Measurements from ENCODE around the gene SKP2.
"Not testable (repeated sequence)": the region's sequence is repeated elsewhere in the genome, so short reads cannot be mapped to it uniquely, and the experiment has no call there.

The SKP2 gene

GRCh38 chr5:36156619-36157018 lies 4.7 kb downstream of the SKP2 start:
- no peak for DNase-seq (ENCODE audit: low read depth in 2 of 2)

- no peak for DNase-seq (ENCODE audit: low read depth in 2 of 2)
These were observed 6.2 kb downstream of the SKP2 start for GRCh38 chr5:36158144-36158543.

GRCh38 chr5:36160617-36161016 lies 8.7 kb downstream of the SKP2 start:
- no peak for DNase-seq (ENCODE audit: low read depth in 2 of 2)

GRCh38 chr5:36161361-36161760 lies 9.4 kb downstream of the SKP2 start:
- no peak for DNase-seq (ENCODE audit: low read depth in 2 of 2)

GRCh38 chr5:36162810-36163486 lies 11.0 kb downstream of the SKP2 start:
- no peak for DNase-seq (ENCODE audit: low read depth in 2 of 2)

- DNase-seq (ENCODE audit: low read depth in 2 of 2): no peak
These were observed 12.6 kb downstream of the SKP2 start for GRCh38 chr5:36164461-36164860.

- DNase-seq (ENCODE audit: low read depth in 2 of 2): no peak
These were observed 16.8 kb downstream of the SKP2 start for GRCh38 chr5:36168737-36169136.

GRCh38 chr5:36170832-36171424 lies 19.0 kb downstream of the SKP2 start:
- DNase-seq (ENCODE audit: low read depth in 2 of 2): no peak

- no peak for DNase-seq (ENCODE audit: low read depth in 2 of 2)
These were observed 20.7 kb downstream of the SKP2 start for GRCh38 chr5:36172599-36172998.

GRCh38 chr5:36173426-36173825 lies 21.5 kb downstream of the SKP2 start:
- no peak for DNase-seq (ENCODE audit: low read depth in 2 of 2)

- no peak for DNase-seq (ENCODE audit: low read depth in 2 of 2)
These were observed 22.2 kb downstream of the SKP2 start for GRCh38 chr5:36174119-36174518.

GRCh38 chr5:36175043-36175442 lies 23.1 kb downstream of the SKP2 start:
- no peak for DNase-seq (ENCODE audit: low read depth in 2 of 2)

- DNase-seq (ENCODE audit: low read depth in 2 of 2): no peak
These were observed 25.2 kb downstream of the SKP2 start for GRCh38 chr5:36177154-36177553.

- no peak for DNase-seq (ENCODE audit: low read depth in 2 of 2)
These were observed 26.0 kb downstream of the SKP2 start for GRCh38 chr5:36177715-36178523.

- DNase-seq (ENCODE audit: low read depth in 2 of 2): no peak
These were observed 26.6 kb downstream of the SKP2 start for GRCh38 chr5:36178524-36178890.

GRCh38 chr5:36179950-36180349 lies 28.0 kb downstream of the SKP2 start:
- no peak for DNase-seq (ENCODE audit: low read depth in 2 of 2)

GRCh38 chr5:36180556-36181350 lies 28.8 kb downstream of the SKP2 start:
- DNase-seq (ENCODE audit: low read depth in 2 of 2): no peak

GRCh38 chr5:36181774-36182173 lies 29.9 kb downstream of the SKP2 start:
- DNase-seq (ENCODE audit: low read depth in 2 of 2): no peak

- not testable (repeated sequence) for DNase-seq (ENCODE audit: low read depth in 2 of 2)
These were observed 32.5 kb downstream of the SKP2 start for GRCh38 chr5:36184408-36184807.

- DNase-seq (ENCODE audit: low read depth in 2 of 2): no peak
These were observed 41.8 kb downstream of the SKP2 start for GRCh38 chr5:36193746-36194145.

- DNase-seq (ENCODE audit: low read depth in 2 of 2): no peak
These were observed 46.4 kb downstream of the SKP2 start for GRCh38 chr5:36198281-36198680.

GRCh38 chr5:36198783-36199182 lies 46.9 kb downstream of the SKP2 start:
- not testable (repeated sequence) for DNase-seq (ENCODE audit: low read depth in 2 of 2)

Data from stimulated activated CD4-positive, alpha-beta T cell treated with anti-CD3 and anti-CD28 coated beads, Interleukin-1b, Interleukin-23, amount 100 ng/mL, for 4 hours (primary cell).